Loucy (cell line): ENCODE data around the gene NELFCD.

ENCODE experiments used
- H2AFZ ChIP-seq: fragments of 200-600 bp; sonication (generic); 2 replicates; pipeline ENCODE4 v1.6.0; 2016; ENCODE audit warnings: antibody characterized with exemption, mild to moderate bottlenecking, low read length, moderate library complexity
- H3F3A ChIP-seq: fragments of 200-600 bp; 2 replicates; pipeline ENCODE4 v1.6.0; 2016; ENCODE audit warnings: antibody characterized with exemption, low read depth, mild to moderate bottlenecking
- H3K27me3 ChIP-seq: fragments of 200-600 bp; sonication (generic); 2 replicates; pipeline ENCODE4 v1.6.1; 2014; ENCODE audit warnings: low read length, mild to moderate bottlenecking; ENCODE audit not compliant: insufficient read depth, poor library complexity, severe bottlenecking
- H3K36me3 ChIP-seq: fragments of 200-600 bp; sonication (generic); 2 replicates; pipeline ENCODE4 v1.6.1; 2016; ENCODE audit warnings: low read length; ENCODE audit not compliant: insufficient read depth
- H3K4me1 ChIP-seq: fragments of 200-600 bp; sonication (generic); 2 replicates; pipeline ENCODE4 v1.5.1; 2014; ENCODE audit warnings: low read length, mild to moderate bottlenecking; ENCODE audit not compliant: insufficient read depth, poor library complexity, severe bottlenecking
- H3K4me2 ChIP-seq: fragments of 200-600 bp; sonication (generic); 2 replicates; pipeline ENCODE4 v1.6.0; 2014; ENCODE audit warnings: antibody characterized with exemption, low read length, low read depth, mild to moderate bottlenecking; ENCODE audit not compliant: poor library complexity, severe bottlenecking
- H3K4me3 ChIP-seq: fragments of 200-600 bp; sonication (generic); 2 replicates; pipeline ENCODE4 v1.5.1; 2014; ENCODE audit warnings: low read length, mild to moderate bottlenecking, mixed read lengths; ENCODE audit not compliant: poor library complexity, severe bottlenecking
- H3K79me2 ChIP-seq: fragments of 200-600 bp; sonication (generic); 2 replicates; pipeline ENCODE4 v1.6.1; 2014; ENCODE audit warnings: low read length; ENCODE audit not compliant: insufficient read depth
- H3K9ac ChIP-seq: fragments of 200-600 bp; sonication (generic); 2 replicates; pipeline ENCODE4 v1.6.0; 2014; ENCODE audit warnings: mild to moderate bottlenecking, low read depth, low read length, moderate library complexity; ENCODE audit not compliant: poor library complexity, severe bottlenecking
- H3K9me2 ChIP-seq: fragments of 200-600 bp; sonication (generic); replicated peaks from 2 replicates; pipeline ENCODE4 v1.6.1; 2016; ENCODE audit warnings: low read depth, low read length, mixed read lengths
- H3K9me3 ChIP-seq: fragments of 200-600 bp; sonication (generic); 2 replicates; pipeline ENCODE4 v1.6.1; 2014; ENCODE audit warnings: mild to moderate bottlenecking, antibody characterized with exemption, low read length, low read depth; ENCODE audit not compliant: insufficient read depth
- H4K20me1 ChIP-seq: fragments of 200-600 bp; sonication (generic); 2 replicates; pipeline ENCODE4 v1.6.0; 2014; ENCODE audit warnings: antibody characterized with exemption, low read length, mild to moderate bottlenecking; ENCODE audit not compliant: insufficient read depth, poor library complexity, severe bottlenecking
- EZH2phosphoT487 ChIP-seq: fragments of 200-600 bp; IDR thresholded peaks from 2 replicates; pipeline ENCODE4 v1.6.1; 2018; ENCODE audit warnings: antibody characterized with exemption, mild to moderate bottlenecking, moderate library complexity, borderline replicate concordance
- TF ChIP-seq, protein P1 (sequence below): fragments of 200-600 bp; sonication (generic); conservative IDR thresholded peaks from 2 replicates; pipeline ENCODE4 v1.5.1; 2014; ENCODE audit warnings: mild to moderate bottlenecking, antibody characterized with exemption, low read length

Gene NELFCD

GRCh38 chr20:58996226-58996611 is 15.2 kb downstream of the NELFCD start:
- no peak overlapping the region for H3K4me2 ChIP-seq
- no peaks in the 10 kb centered on the region for H3K4me1 ChIP-seq
- no peak overlapping the region for H3K4me3 ChIP-seq
- no peaks in the 10 kb centered on the region for H3K9me3 ChIP-seq
- no peak overlapping the region for H2AFZ ChIP-seq
- no peaks in the 10 kb centered on the region for H4K20me1 ChIP-seq
- no peaks in the 10 kb centered on the region for H3K79me2 ChIP-seq
- H3F3A ChIP-seq, result no peaks in the 10 kb centered on the region
- no peaks in the 10 kb centered on the region for H3K27me3 ChIP-seq
- H3K9ac ChIP-seq, result no peak overlapping the region
- no peak for TF ChIP-seq EZH2phosphoT487
- TF ChIP-seq, protein P1, sequence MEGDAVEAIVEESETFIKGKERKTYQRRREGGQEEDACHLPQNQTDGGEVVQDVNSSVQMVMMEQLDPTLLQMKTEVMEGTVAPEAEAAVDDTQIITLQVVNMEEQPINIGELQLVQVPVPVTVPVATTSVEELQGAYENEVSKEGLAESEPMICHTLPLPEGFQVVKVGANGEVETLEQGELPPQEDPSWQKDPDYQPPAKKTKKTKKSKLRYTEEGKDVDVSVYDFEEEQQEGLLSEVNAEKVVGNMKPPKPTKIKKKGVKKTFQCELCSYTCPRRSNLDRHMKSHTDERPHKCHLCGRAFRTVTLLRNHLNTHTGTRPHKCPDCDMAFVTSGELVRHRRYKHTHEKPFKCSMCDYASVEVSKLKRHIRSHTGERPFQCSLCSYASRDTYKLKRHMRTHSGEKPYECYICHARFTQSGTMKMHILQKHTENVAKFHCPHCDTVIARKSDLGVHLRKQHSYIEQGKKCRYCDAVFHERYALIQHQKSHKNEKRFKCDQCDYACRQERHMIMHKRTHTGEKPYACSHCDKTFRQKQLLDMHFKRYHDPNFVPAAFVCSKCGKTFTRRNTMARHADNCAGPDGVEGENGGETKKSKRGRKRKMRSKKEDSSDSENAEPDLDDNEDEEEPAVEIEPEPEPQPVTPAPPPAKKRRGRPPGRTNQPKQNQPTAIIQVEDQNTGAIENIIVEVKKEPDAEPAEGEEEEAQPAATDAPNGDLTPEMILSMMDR, result no peak
- no peaks in the 10 kb centered on the region for H3K9me2 ChIP-seq
- H3K36me3 ChIP-seq, result peaks cover 52% of the 10 kb centered on the region

DNA sequence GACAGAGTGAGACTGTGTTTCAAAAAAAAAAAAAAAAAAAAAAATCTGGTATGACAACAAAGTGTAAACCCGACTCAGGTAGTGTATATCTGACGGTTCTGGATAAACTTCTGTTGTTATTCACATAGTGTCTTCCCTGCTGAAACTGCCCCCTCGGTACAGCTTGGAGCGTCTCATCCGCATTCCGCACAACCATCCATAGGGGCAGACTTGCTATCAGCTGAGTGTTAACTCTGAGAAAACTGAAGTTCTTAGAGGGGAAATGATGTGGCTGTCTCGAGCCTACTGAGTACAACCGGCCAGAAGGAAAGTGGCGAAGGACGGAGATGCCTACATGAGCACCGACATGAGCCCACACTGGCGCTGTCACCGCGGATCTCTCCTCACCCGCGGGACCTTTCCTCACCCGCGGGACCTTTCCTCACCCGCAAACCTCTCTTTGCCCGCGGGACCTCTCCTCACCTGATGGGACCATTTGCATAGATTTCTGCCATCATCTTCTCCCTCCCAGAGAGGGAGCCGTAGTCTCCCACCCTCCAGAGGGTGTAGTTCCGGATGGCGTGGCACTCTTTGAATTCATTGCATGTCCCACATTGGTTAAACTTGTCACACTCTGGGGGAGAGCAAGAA is 16.2 kb downstream of the NELFCD start:
- H3K79me2 ChIP-seq, result no peaks in the 10 kb centered on the region
- no peaks in the 10 kb centered on the region for H3K9me2 ChIP-seq
- no peaks in the 10 kb centered on the region for H3K4me1 ChIP-seq
- H4K20me1 ChIP-seq, result no peaks in the 10 kb centered on the region
- no peak overlapping the region for H3K9ac ChIP-seq
- no peaks in the 10 kb centered on the region for H3F3A ChIP-seq
- H2AFZ ChIP-seq, result no peak overlapping the region
- no peak for TF ChIP-seq EZH2phosphoT487
- TF ChIP-seq, protein P1, result no peak
- H3K36me3 ChIP-seq, result peaks cover 42% of the 10 kb centered on the region
- H3K27me3 ChIP-seq, result no peaks in the 10 kb centered on the region
- no peaks in the 10 kb centered on the region for H3K9me3 ChIP-seq
- H3K4me2 ChIP-seq, result no peak overlapping the region
- H3K4me3 ChIP-seq, result no peak overlapping the region

- Histone ChIP-seq H3K4me2 (no peak overlapping the region), H3K79me2 (no peaks in the 10 kb centered on the region), H3K9ac (no peak overlapping the region), H3K36me3 (peaks cover 28% of the 10 kb centered on the region; the same call in 1 of the 2 replicates), H2AFZ (no peak overlapping the region), H3K9me2 (no peaks in the 10 kb centered on the region), H3K27me3 (no peaks in the 10 kb centered on the region), H3K4me3 (no peak overlapping the region), H3K4me1 (no peaks in the 10 kb centered on the region), H4K20me1 (no peaks in the 10 kb centered on the region), H3F3A (no peaks in the 10 kb centered on the region), H3K9me3 (no peaks in the 10 kb centered on the region)
- no peak for TF ChIP-seq EZH2phosphoT487
- TF ChIP-seq, protein P1, result no peak
Observed at GRCh38 chr20:58998656-58999055, 17.6 kb downstream of the NELFCD start.
